CD4-positive, alpha-beta T cell (primary cell): ENCODE results near the gene GRXCR2. TPM values are rescaled to one million over a fixed set of nuclear protein-coding genes. Genes with fewer than 3 reads are reported as not detected.
"Not testable (repeated sequence)": the region's sequence is repeated elsewhere in the genome, so short reads cannot be mapped to it uniquely, and the experiment has no call there.

Experiments used
- ATAC-seq: fragments of 200-7000 bp; cut with Tn5 transposase; one replicate; pipeline ENCODE4 v1.10.0; 2022; ENCODE audit warnings: mild to moderate bottlenecking; ENCODE audit not compliant: poor library complexity
- CTCF ChIA-PET: fragments of 350-600 bp; sonication (Branson Sonifier 250); formaldehyde crosslinking; loops from one replicate; lab custom pipeline; 2021; ENCODE audit warnings: antibody characterized with exemption, inconsistent platforms; lab: Charles Lee
- POLR2A ChIA-PET: fragments of 350-600 bp; sonication (Branson Sonifier 250); formaldehyde crosslinking; loops from one replicate; lab custom pipeline; 2021; ENCODE audit warnings: antibody characterized with exemption, inconsistent platforms; lab: Charles Lee
- DNase-seq, 14 experiments: peaks; one replicate each; pipeline ENCODE4 v3.0.0-alpha.2; 2013 to 2020; ENCODE audit warnings: mixed read lengths in 2 of 14
- H3K27ac ChIP-seq, 2 donors: one replicate each; pipeline versions ENCODE4 v1.5.1 to v1.7.0; 2013; ENCODE audit warnings: low read length in 2 of 2, low read depth in 1 of 2, mild to moderate bottlenecking in 1 of 2
- H3K27me3 ChIP-seq, 2 experiments: 1 replicate in 1 of 2; 2 replicates in 1 of 2; pipeline versions ENCODE4 v1.6.1 to v1.7.0; 2013; ENCODE audit warnings: low read length in 2 of 2, control low read depth in 1 of 2, mild to moderate bottlenecking in 1 of 2, moderate library complexity in 1 of 2; ENCODE audit not compliant: insufficient read depth in 2 of 2, control insufficient read depth in 1 of 2
- H3K36me3 ChIP-seq: one replicate; pipeline ENCODE4 v1.6.1; 2013; ENCODE audit warnings: low read length, control low read depth; ENCODE audit not compliant: insufficient read depth
- H3K4me1 ChIP-seq: one replicate; pipeline ENCODE4 v1.6.1; 2013; ENCODE audit warnings: low read length, control low read depth; ENCODE audit not compliant: insufficient read depth
- H3K4me3 ChIP-seq: one replicate; pipeline ENCODE4 v1.5.1; 2013; ENCODE audit warnings: mild to moderate bottlenecking, low read length, moderate library complexity
- H3K9me3 ChIP-seq, 2 experiments: 1 replicate in 1 of 2; 2 replicates in 1 of 2; pipeline versions ENCODE4 v1.6.1 to v1.7.0; 2013; ENCODE audit warnings: low read length in 2 of 2, mild to moderate bottlenecking in 2 of 2, control low read depth in 1 of 2, moderate library complexity in 1 of 2; ENCODE audit not compliant: control insufficient read depth in 1 of 2, insufficient read depth in 1 of 2
- H3K27ac Mint-ChIP-seq: one replicate; pipeline ENCODE4 v1.8.0; 2020; ENCODE audit warnings: mixed read lengths
- H3K27me3 Mint-ChIP-seq: one replicate; pipeline ENCODE4 v1.8.0; 2021; ENCODE audit warnings: mixed read lengths
- H3K36me3 Mint-ChIP-seq: one replicate; pipeline ENCODE4 v1.8.0; 2021; ENCODE audit warnings: low read depth, mixed read lengths
- H3K4me1 Mint-ChIP-seq: one replicate; pipeline ENCODE4 v1.8.0; 2021; ENCODE audit warnings: low read depth, mixed read lengths
- H3K4me3 Mint-ChIP-seq: one replicate; pipeline ENCODE4 v1.8.0; 2020; ENCODE audit warnings: mild to moderate bottlenecking, mixed read lengths
- H3K9me3 Mint-ChIP-seq: one replicate; pipeline ENCODE4 v1.8.0; 2020; ENCODE audit warnings: mixed read lengths
- intact Hi-C, 2 experiments: fragments of 100-400 bp; cut with DNase I in 1 of 2; cut with micrococcal nuclease in 1 of 2; formaldehyde crosslinking; loops; one replicate each; pipeline versions ENCODE4 v1.15.1 to v1.9.0; 2023 to 2025; cut with DNase I, micrococcal nuclease
- total RNA-seq, 174 experiments: library from RNA in 2 of 174; stranded (reverse) in 2 of 174; gene quantifications; one replicate each; pipeline ENCODE4 v1.2.3 and lab custom pipeline; 2021 to 2026
- TF ChIP-seq, protein P1 (sequence below): fragments of 200-600 bp; IDR thresholded peaks from one replicate; pipeline ENCODE4 v1.8.0; 2022; ENCODE audit warnings: antibody characterized with exemption, mild to moderate bottlenecking

GRXCR2 gene
- total RNA-seq, 2 experiments from 2014 or later: not detected

DNA sequence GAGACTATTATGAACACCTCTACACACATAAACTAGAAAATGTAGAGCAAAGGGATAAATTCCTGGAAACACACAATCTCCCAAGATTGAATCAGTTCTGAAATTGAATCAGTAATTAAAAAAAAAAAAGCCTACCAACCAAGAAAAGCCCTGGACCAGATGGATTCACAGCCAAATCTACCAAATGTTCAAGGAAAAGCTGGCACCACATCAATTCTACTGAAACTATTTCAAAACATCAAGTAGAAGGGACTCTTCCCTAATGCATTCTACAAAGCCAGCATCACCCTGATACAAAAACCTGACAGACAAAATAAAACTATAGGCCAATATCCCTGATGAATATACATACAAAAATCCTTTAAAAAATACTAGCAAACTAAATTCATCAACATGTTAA lies 25.4 kb upstream of the GRXCR2 start:
- Histone ChIP-seq H3K36me3 (no peaks in the 10 kb centered on the region), H3K27me3 (no peaks in the 10 kb centered on the region), H3K9me3 (no peaks in the 10 kb centered on the region), H3K27ac (no peak overlapping the region), H3K4me1 (no peaks in the 10 kb centered on the region), H3K4me3 (no peak overlapping the region)
- intact Hi-C loops: no loop called here
- TF ChIP-seq, protein P1, sequence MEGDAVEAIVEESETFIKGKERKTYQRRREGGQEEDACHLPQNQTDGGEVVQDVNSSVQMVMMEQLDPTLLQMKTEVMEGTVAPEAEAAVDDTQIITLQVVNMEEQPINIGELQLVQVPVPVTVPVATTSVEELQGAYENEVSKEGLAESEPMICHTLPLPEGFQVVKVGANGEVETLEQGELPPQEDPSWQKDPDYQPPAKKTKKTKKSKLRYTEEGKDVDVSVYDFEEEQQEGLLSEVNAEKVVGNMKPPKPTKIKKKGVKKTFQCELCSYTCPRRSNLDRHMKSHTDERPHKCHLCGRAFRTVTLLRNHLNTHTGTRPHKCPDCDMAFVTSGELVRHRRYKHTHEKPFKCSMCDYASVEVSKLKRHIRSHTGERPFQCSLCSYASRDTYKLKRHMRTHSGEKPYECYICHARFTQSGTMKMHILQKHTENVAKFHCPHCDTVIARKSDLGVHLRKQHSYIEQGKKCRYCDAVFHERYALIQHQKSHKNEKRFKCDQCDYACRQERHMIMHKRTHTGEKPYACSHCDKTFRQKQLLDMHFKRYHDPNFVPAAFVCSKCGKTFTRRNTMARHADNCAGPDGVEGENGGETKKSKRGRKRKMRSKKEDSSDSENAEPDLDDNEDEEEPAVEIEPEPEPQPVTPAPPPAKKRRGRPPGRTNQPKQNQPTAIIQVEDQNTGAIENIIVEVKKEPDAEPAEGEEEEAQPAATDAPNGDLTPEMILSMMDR: no peak
- POLR2A ChIA-PET: no interaction called here
- Mint-ChIP-seq H3K27me3 (peaks cover 7% of the 10 kb centered on the region), H3K4me1 (no peaks in the 10 kb centered on the region), H3K27ac (no peak overlapping the region), H3K4me3 (no peak overlapping the region), H3K9me3 (peaks cover 3% of the 10 kb centered on the region), H3K36me3 (no peaks in the 10 kb centered on the region)
- CTCF ChIA-PET: no interaction called here
- no peak for ATAC-seq
- DNase-seq: no peak

DNA sequence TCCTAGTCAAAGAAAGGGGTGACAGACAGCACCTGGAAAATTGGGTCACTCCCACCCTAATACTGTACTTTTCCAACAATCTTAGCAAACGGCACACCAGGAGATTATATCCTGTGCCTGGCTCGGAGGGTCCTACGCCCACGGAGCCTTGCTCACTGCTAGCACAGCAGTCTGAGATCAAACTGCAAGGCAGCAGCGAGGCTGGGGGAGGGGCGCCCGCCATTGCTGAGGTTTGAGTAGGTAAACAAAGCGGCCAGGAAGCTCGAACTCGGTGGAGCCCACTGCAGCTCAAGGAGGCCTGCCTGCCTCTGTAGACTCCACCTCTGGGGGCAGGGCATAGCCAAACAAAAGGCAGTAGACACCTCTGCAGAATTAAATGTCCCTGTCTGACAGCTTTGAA lies 18.6 kb upstream of the GRXCR2 start:
- H3K4me3 ChIP-seq, intact Hi-C loops, POLR2A ChIA-PET, H3K27me3 ChIP-seq, ATAC-seq, H3K9me3 Mint-ChIP-seq, H3K4me1 ChIP-seq, H3K4me1 Mint-ChIP-seq, DNase-seq, H3K36me3 ChIP-seq, H3K27me3 Mint-ChIP-seq, H3K36me3 Mint-ChIP-seq, CTCF ChIA-PET, H3K27ac Mint-ChIP-seq, H3K27ac ChIP-seq, H3K4me3 Mint-ChIP-seq: not testable (repeated sequence)
- peaks cover 4 to 12% of the 10 kb centered on the region in 2 experiments for H3K9me3 ChIP-seq

DNA sequence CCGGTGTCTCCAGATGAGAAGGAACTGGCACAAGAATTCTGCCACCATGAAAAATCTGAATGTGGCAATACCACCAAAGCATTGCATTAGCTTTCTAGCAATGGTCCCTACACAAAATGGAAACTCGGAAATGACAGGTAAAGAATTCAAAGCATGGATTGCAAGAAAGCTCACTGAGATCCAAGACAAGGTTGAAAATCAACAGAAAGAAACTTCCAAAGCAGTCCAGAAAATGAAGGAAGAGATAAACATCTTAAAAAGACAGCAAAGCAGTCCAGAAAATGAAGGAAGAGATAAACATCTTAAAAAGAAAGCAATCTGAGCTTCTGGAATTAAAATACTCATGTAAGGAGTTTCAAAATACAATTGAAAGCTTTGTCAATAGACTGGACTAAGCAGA lies 16.8 kb upstream of the GRXCR2 start:
- TF ChIP-seq, protein P1: no peak
- Mint-ChIP-seq H3K27ac (no peak overlapping the region), H3K4me1 (no peaks in the 10 kb centered on the region), H3K27me3 (peaks cover 7% of the 10 kb centered on the region), H3K9me3 (peaks cover 3% of the 10 kb centered on the region), H3K4me3 (no peak overlapping the region), H3K36me3 (no peaks in the 10 kb centered on the region)
- Histone ChIP-seq H3K27me3 (peaks cover 0 to 9% of the 10 kb centered on the region in 2 experiments), H3K4me3 (no peak overlapping the region), H3K9me3 (peaks cover 4 to 12% of the 10 kb centered on the region in 2 experiments), H3K27ac (no peak overlapping the region), H3K4me1 (no peaks in the 10 kb centered on the region), H3K36me3 (no peaks in the 10 kb centered on the region)
- CTCF ChIA-PET: no interaction called here
- DNase-seq (no peak), ATAC-seq (no peak)
- intact Hi-C loops: no loop called here
- POLR2A ChIA-PET: interaction anchor here (0.7 kb wide), 1 partner anchor 40 kb away, joined by 3 read pairs; no protein-coding TSS in a partner anchor

DNA sequence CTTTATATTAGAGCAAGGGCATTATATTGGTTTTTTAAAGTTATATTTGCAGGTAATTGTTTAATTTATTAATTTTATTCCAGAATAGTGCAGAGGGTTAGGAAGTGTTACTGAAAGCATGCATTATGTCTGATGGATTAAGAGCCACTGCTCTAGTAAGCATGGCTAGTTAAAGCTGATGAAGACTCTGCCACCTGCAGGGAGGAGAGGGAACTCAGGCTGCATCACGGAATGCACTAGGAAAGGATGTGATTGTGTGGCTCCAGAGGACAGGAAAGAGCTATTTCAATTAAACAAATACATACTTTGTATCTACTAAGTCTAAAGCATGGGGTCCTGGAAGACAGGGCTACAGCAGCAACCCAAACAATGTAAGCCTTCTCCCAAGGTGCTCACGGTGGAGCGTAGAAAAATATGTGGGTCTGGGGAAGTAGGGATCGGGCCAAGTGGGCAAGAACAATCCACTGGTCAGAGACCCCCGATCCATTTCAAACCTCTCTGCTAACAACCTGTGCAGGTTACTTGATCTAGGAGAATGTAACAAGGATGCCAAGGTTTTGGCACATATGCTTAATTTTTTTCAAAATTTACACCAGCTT lies 15.3 kb upstream of the GRXCR2 start:
- peaks cover 7% of the 10 kb centered on the region for H3K27me3 Mint-ChIP-seq
- TF ChIP-seq, protein P1: no peak
- H3K27me3 ChIP-seq: peaks cover 0 to 9% of the 10 kb centered on the region in 2 experiments
- CTCF ChIA-PET: interaction anchor here (1.7 kb wide), 1 partner anchor 10 kb away, joined by 3 read pairs; no protein-coding TSS in a partner anchor
- no peaks in the 10 kb centered on the region for H3K4me1 Mint-ChIP-seq
- no peaks in the 10 kb centered on the region for H3K4me1 ChIP-seq
- H3K27ac Mint-ChIP-seq: no peak overlapping the region
- no peak for ATAC-seq
- H3K4me3 ChIP-seq: no peak overlapping the region
- H3K36me3 ChIP-seq: no peaks in the 10 kb centered on the region
- H3K36me3 Mint-ChIP-seq: no peaks in the 10 kb centered on the region
- peaks cover 3% of the 10 kb centered on the region for H3K9me3 Mint-ChIP-seq
- no peak overlapping the region for H3K27ac ChIP-seq
- DNase-seq: no peak
- H3K4me3 Mint-ChIP-seq: no peak overlapping the region
- POLR2A ChIA-PET: no interaction called here
- peaks cover 8 to 12% of the 10 kb centered on the region in 2 experiments for H3K9me3 ChIP-seq
- intact Hi-C loops: no loop called here
